GM19043 (cell line): ENCODE measurements around the gene ZNF865.
A peak's percentile ranks its signal among the peaks of the same experiment; 100 is the strongest.

Experiments
- ATAC-seq: cut with Tn5 transposase; IDR thresholded peaks from one replicate; pipeline ENCODE4 v1.9.1; 2021; ENCODE audit warnings: low read depth; ENCODE audit not compliant: unreplicated experiment

ZNF865 gene

DNA sequence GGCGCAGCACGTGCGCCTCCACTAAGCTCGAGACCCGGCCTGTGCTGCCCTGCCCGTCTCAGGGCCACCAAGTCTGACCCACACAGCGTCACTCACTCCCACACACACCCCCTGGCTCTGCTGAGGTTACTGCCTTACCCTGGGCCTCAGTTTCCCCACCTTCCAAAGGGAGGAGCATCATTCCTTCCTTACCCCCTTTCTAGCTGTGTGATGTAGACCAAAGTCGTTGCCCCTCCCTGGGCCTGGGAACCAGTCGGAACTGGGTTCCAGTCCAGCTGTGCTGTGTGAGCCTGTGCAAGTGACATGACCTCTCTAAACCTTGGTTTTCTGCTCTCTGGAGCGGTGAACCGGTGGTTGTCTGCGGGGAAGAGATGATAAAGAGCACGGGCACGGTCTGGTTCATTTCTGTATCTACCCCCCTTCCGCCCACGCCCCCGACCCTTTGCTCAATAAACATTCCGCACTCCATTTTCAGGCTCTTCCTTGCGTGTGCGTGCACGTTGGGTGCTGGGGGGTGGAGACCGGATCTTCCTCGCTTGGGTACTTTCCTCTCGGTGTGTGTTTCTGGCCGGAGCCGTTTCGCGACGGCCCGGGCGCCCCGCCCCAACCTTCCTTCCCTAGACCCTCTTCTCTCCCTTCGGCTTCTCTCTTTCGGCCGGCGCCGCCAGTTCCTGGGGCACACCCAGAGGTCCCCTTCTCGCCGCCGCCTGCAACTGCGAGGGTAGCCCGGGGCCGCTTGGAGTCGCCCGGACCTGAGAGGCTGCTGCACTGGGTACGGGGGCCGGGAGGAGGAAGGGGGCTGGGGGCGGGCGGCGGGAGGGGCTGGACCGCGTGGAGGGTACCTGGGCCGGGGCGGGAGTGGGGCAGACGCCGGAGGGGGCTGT, 37.8 kb downstream of the ZNF865 start, which contains the start of gene ZNF581:
Gene ZNF581 (plus strand): TSS at position 647 of the 884 bp plus-strand sequence. CDS start 923 bp downstream, outside the sequence.
- no peak for ATAC-seq

DNA sequence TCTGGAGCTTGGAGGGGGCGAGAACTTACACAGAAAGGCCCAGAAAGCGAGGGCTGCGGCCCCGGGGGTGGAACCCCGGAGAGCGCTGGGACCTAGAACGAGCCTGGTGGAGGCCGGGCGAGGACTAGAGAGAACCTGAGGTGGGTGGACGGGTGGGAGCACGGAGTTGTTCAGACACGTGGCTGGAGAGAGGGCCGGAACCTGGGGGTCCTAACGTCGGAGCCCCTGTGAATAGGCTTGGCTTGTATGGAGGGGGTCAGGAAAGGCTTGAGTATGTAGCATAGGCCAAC, 38.4 kb downstream of the ZNF865 start:
- no peak for ATAC-seq

DNA sequence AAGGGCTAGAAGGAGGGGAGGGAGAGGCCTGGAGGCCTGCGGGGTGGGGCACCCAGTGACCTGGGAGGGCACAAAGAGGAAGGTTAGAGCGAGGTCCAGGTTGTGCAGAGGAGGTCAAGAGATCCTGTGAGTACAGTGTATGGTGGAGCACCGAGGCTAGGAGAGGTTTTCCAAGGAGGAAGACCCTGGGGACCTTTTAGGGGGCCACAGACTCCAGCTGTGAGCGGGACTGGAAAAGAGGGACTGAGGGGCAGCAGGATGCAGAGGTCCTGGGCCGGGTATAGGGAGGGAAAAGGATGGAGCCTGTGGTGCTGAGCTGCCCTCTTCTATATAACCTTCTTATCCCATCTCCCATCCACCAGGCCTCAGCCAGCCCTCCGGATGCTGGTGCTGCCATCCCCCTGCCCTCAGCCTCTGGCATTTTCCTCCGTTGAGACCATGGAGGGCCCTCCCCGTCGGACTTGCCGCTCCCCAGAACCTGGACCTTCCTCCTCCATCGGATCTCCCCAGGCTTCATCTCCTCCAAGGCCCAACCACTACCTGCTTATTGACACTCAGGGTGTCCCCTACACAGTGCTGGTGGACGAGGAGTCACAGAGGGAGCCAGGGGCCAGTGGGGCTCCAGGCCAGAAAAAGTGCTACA, 38.9 kb downstream of the ZNF865 start:
- no peak for ATAC-seq

DNA sequence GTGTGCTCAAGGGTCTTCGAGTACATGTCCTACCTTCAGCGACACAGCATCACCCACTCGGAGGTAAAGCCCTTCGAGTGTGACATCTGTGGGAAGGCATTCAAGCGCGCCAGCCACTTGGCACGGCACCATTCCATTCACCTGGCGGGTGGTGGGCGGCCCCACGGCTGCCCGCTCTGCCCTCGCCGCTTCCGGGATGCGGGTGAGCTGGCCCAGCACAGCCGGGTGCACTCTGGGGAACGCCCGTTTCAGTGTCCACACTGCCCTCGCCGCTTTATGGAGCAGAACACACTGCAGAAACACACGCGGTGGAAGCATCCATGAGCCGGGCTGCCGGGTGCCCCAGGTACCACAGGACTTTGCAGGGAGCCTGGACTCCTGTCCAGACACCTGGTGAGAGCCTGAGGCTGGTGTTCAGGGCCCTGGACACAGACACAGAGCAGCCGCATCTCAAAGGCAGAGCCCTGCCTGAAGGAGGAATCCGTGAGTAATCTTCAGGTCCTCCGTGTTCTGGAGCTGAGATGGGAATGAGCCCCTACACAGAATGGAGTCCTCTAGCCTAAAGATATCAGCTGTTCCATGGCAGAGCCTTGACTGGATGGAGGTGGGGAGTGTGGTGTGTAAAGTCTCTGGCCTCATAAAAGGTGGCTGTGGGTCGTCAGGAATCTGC, 39.5 kb downstream of the ZNF865 start:
- ATAC-seq: no peak

DNA sequence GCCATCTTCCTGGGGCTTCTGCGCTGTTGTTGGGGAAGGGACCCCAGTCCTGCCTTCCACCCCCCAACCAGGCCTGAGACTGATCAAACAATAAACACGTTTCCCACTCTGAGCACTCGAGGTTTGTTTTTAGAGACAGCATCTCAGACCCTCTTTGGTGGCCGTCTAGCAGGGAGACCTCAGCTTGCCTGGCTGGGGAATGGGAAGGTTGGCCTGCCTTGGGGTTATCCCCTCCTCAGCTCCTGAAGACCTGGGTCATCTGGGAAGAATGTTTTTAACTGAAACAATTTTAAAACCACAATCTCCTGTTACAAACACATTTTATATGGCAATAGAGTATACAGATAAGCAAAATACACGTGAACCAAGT, 40.0 kb downstream of the ZNF865 start:
- no peak for ATAC-seq

DNA sequence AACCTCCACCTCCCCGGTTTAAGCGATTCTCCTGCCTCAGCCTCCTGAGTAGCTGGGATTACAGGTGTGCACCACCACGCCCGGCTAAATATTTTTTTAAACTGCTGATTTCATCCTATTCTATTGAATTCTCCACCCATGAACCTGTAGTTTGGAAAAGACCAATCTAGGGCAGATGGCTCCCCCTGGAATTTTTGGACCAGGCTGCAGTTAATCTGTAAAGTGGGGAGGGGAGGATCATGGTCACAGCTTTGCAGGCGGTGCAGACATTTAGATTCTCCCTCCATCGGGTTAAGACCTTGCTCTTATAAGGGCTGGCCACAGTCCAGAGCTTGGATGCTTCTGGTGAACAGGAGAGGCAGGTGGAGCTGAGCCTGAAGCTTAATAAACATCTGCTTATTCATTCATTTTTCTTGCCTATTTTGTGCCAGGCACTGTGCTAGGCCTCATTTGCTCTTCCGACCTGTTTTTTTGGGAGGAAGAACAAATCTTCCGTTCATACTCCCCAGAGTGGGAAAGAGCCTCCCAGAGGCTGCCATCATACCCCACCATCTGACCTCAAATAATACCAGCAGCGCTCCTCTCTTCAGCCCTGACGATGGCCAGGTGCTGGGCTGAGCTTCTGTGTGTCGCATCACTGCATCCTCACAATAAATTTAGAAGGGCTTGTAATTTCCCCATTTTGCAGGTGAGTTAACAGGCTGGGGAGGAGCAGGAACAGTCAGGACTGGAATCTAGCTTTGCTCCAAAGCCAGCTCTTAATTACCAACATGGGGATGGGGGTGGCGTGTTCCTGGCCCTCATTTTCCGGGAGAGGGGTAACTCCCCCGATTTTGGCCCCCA, 41.7 kb downstream of the ZNF865 start:
- no peak for ATAC-seq

DNA sequence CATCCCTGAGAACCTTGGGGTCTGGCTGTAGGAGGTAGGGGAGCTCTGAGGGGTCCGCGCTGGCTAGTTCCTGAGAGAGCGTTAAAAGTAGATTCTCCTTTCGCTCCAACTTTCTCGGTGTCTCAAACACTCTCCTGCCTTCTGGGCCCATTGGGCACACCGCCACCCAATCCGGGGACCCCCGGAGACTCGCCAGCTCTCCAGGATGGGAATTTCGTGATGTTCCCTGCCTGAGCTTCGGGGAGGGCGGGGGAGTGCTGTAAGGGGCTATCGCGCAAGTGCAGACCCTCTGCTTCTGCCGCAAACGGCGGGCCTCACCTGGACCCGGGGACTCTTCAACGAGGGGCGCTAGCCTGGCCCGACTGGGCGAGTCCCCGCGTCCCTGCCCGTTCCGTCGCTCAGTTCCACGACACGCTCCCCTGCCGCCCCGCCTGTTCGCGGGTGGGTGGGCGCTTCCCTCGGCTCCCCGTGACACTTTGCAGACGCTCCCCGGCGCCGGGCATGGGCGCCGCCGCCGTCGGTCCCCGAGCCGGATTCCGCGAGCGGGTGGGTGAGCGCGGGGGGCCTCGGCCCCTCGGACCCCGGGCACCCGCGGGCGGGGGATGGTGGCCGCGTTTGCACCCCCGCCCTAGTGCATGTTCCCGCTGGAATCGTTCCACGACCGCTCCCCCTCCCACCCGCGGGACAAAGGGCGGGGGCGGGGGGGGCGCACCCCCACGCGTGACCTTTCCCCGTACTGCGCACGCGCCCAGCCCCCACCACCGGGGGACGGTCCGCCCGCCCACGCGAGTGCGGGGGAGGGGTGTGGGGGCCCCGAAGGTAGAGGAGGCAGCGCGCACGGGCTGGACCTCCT, 42.5 kb downstream of the ZNF865 start, which contains the start of gene CCDC106:
Gene CCDC106 (plus strand): TSS at position 481 of the 853 bp plus-strand sequence. CDS start 835 bp downstream, outside the sequence.
- no peak for ATAC-seq

DNA sequence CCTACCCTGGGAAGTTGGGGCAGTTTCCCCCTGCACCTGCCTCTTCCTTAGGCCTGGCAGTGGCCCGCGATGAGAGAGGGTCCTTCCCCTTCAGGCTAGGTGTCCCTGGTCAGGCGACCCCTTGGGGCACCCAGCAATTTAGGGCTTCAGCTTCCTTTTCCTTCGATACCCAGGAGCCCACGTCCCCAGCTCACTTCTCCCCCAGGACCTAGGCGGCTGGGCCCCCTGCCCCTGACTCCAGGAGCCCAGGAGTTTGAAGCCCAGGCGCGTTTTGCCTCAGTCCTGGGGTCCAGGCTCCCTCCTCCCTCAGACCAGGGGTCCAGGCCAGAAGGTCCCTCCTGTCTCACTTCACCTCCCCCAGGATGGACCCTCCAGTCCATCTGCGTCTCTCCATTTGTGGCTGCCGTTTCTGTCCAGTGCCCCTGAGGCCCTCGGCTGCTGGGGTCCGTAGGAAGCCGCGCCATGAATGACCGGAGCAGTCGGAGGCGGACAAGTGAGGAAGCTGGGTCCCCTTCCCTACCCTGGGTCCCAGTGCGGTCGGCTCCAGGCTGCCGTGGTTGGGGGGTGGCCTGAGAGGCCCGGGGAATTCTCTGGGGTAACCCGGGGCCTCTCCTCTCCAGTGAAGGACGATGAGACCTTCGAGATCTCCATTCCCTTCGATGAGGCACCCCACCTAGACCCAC, 43.3 kb downstream of the ZNF865 start:
- ATAC-seq: no peak

DNA sequence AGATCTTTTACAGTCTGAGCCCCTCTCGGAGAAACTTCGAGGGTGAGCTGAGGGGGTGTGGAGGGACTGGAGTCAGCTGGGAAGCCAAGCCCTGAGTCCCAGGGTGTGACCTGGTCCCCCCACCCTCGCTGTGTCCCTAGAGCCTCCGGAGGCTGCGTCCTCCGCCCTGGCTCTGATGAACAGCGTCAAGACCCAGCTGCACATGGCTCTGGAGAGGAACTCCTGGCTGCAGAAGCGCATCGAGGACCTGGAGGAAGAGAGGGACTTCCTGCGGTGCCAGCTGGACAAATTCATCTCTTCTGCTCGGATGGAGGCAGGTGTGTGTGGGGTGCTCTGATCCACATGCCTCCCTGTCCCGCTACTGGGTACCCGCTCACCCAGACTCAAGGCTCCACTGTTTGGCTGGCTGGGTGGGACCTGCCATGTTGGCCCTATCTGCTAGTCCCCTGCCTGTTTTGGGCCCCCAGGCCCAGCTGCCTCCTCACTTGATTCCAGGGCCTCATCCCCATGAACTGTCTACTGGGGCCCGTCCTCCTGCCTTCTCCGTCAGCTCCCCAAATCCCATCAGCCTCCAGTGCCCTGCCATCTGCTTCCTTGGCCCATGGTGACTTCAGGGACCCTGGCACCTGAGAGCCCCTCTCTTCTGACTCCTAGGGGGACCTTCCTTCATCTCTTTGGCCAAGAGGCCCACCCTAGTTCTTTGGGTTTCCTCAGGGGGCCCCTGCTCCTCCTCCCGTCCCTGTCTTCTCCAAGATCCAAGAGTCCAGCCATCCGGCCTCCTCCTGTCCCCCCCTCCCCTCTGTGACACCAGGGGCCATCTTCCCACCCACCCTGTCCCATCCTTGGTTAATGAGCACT, 44.0 kb downstream of the ZNF865 start:
- no peak for ATAC-seq

DNA sequence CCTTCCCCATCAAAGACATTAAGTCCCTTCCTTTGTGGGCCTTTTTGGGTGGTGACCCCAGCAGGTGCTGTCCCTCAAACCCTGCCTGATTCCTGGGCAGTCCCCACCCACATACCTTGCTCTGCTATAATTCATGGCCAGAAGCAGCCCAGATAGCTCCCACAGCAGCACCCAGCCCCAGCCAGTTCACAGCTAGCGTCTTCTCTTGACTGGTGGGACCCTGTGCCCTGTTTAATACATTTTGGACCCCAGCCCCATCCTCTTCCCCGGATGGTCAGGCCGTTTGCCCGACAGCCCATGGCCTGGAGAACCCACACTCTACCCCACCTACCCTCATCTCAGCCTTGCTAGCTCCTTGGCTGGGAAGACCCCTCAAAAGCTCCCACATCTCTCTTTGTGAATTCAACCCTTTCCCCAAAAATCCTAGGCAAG, 44.7 kb downstream of the ZNF865 start:
- no peak for ATAC-seq

DNA sequence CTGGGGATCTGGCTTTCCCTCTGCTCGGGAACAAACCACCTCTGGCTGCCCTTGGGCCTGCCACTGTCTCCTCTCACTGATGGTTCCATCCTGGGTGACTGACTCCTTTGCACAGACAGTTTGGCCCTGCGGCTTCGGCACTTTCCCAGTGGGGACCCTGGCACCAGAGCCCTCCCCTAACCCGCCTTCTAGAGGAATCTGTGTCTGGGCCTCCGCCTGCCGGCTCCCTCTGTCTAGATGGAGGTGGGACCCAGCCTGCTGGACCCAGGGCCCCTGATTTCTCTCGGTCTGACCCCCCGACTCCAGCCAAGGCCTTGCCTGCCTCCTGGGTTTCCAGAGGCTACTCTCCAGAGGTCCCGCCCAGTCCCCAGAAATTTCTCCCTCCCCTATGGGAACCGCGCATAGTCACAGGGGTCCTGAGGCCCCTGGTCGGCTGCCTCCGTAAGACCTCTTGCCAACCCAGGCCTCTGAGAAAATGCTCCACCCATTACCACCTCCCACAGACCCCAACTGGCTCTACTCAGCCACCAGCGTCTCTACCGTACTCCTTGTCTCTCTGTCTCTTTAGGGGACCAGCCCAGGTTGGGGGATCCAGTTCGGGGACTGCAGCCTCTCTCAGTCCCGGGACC, 45.3 kb downstream of the ZNF865 start:
- no peak for ATAC-seq

DNA sequence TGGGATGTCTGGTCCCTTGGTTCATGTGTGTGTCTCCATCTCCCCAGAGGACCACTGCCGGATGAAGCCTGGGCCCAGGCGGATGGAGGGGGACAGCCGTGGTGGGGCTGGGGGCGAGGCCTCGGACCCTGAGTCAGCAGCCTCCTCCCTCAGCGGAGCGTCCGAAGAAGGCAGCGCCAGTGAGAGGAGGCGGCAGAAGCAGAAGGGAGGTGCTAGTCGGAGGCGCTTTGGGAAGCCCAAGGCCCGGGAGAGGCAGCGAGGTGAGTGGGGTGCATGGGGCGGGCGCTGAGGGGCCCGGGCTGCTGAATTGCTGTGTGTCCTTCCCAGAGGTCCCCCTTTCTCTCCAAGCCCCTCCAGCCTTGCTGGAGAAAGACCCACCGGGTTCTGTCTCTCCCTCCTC, 45.8 kb downstream of the ZNF865 start:
- ATAC-seq: no peak

DNA sequence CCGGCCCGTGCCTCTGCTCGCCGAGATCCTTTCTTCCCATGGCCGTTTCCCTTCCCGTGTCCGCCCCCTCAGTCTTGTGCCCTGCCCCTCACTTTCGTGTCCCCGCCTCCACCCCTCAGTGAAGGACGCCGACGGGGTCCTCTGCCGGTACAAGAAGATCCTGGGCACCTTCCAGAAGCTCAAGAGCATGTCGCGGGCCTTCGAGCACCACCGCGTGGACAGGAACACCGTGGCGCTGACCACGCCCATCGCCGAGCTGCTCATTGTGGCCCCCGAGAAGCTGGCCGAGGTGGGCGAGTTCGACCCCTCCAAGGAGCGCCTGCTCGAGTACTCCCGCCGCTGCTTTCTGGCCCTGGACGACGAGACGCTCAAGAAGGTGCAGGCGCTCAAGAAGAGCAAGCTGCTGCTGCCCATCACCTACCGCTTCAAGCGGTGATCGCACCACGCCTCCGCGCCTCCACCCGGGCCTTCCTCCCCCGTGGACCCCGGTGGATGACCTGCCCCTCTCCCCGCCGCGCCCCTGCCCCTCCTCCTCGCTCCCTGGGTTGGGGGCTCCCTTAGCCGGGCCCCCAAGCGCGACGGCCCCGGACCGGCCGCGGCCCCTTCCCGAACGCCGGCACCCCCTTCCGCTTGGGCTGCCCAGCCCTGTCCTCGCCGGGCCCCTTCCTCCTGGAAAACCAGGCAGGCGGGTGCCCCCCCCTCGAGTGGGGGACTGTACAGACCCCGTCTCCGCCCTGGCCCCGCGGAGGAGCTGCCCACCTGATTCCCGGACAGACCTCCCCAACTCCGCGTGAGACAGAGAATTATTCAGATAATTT, 47.1 kb downstream of the ZNF865 start:
- no peak for ATAC-seq

DNA sequence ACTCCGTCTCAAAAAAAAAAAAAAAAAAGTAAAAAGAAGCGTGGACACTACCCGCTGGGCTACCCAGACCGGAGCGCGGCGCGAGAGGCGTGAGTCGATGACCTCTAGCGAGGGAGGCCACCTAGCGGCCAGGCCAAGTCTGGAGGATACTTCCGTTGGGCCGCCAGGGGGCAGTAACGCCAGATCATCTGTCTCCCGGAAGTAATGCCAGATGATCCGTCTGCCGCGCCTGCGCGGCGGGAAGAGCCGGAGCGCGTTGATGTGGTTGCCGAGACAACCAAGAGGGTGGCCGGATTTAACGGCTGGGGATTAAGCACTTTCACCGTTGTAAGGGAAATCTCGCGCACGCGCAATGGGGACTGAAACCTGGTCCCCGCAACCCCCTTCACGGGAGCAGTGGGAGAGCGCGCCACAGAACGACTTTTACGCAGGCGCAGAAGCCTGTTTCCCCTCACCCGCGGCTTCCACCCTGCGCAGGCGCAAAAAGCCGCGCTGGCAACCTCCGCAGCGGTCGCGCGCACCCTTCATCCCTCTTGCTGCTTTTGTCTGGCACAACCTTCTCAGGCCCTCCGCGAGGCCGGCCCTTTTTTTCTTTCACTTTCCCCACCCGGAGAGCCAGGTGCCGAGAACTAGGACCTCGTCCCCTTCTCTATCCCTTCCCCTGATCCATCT, 48.3 kb downstream of the ZNF865 start:
- peak; percentile 37 for ATAC-seq

DNA sequence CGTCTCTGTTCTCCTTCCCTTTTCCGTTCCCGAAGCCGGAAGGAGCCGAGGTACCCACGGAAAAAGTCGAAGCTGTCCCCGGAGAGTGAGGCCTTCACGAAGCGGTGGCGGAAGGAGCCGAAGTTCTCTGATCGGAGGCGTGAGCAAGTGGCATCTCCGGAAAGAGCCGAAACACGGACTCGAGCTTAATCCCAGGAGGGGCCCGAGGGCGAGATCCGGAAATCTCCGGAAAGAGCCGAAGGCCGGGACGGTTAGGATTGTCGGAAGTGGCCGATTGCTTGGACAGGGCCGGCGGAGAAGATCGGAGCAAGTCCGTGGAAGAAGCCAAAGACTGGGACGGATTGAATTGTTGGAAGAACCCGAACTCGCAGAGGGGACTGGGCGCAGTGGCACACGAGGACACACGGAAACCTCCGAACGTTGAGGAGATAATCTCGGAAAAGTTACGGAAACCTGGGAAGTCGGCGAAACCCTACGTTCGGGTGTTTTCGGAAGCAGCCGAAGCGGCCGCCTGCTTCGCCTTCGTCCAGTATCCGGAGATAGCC, 48.9 kb downstream of the ZNF865 start:
- peak; percentile 45 for ATAC-seq
